Measurements from ENCODE around the gene RFLNA. TPM values are rescaled to one million over a fixed set of nuclear protein-coding genes. Genes with fewer than 3 reads are reported as not detected.
A peak's percentile ranks its signal among the peaks of the same experiment; 100 is the strongest.

RFLNA gene
- total RNA-seq, 4 donors from 2014 or later, result 11.4 to 19.4 (median 17.0) TPM

DNA sequence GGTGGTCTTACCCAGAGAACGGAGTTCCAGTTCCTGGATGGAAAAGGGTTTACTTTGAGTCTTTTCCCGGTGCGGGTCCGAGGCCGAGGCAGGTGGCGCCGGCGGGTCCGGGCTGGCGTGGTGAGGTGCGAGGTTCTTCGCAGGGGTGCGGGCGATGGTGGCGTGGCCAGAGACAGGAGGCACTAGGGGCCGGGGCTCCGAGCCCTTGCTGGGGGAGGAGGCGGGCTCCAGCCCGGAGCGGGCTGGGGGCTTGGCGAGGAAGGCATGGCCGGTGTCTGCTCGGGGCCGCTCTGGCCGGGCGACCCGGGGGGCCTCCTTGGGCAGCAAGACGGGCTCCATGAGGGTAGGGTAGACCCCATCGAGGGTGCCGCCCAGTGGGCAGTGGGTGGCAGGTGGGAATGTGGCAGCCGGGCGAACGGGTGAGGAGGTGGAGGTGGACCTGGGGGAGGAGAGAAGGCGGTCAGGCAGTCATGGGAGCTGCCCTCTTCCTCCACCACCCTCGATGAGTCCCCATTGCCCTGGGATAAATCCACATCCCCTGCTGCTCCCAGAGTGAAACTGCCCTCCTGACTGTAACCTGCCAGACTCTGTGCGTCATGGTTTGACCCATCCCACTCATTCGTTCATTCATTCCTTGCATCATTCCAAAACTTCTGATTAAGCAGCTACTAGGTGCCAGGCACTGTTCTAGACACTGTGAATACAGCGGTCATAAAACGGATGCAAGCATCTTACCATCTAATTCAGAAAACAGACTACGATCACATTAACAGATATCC is 42.0 kb downstream of the RFLNA start:
- H3K27ac ChIP-seq, result peak overlapping the region in 2 of 4 donors; percentile 57 to 72
- H3K4me1 ChIP-seq, result peaks cover 0 to 33% (median 0%) of the 10 kb centered on the region in 4 donors
- WGBS, 2 donors, result 88 to 90% methylated on average over 40 of the region's 40 CpGs
- H3K9me3 ChIP-seq, result no peaks in the 10 kb centered on the region
- no peak overlapping the region for H3K4me3 ChIP-seq
- peaks cover 8 to 95% (median 49%) of the 10 kb centered on the region in 3 donors for H3K36me3 ChIP-seq
- TF ChIP-seq EP300 (IDR thresholded peaks at IDR 0.05) (no peak), POLR2A (IDR thresholded peaks at IDR 0.05) (no peak)
- TF ChIP-seq, protein P1, sequence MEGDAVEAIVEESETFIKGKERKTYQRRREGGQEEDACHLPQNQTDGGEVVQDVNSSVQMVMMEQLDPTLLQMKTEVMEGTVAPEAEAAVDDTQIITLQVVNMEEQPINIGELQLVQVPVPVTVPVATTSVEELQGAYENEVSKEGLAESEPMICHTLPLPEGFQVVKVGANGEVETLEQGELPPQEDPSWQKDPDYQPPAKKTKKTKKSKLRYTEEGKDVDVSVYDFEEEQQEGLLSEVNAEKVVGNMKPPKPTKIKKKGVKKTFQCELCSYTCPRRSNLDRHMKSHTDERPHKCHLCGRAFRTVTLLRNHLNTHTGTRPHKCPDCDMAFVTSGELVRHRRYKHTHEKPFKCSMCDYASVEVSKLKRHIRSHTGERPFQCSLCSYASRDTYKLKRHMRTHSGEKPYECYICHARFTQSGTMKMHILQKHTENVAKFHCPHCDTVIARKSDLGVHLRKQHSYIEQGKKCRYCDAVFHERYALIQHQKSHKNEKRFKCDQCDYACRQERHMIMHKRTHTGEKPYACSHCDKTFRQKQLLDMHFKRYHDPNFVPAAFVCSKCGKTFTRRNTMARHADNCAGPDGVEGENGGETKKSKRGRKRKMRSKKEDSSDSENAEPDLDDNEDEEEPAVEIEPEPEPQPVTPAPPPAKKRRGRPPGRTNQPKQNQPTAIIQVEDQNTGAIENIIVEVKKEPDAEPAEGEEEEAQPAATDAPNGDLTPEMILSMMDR (IDR thresholded peaks at IDR 0.05), result no peak
- no peaks in the 10 kb centered on the region for H3K27me3 ChIP-seq
- no peak for DNase-seq (ENCODE audit: low spot score in 2 of 2)

DNA sequence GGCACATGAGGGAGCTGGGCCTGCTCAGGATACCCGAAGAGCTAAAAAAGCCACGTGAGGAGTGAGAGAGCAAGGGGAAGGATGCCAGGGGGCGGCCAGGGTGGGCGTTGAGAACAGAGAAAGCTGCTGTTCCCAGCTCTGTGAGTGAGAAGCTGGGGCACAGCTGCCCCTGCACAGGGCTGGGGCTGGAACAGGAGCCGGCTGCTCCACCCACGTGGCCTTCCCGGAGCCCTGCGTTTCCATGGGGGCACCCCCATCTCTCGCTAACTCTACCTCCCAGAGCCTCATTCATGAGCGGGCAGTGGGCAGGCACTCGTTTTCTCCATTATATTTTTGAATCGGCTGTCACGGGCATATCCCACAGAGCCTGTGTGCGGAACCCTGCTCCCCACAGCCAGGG is 42.7 kb downstream of the RFLNA start:
- Histone ChIP-seq H3K27ac (peak overlapping the region in 2 of 4 donors; percentile 57 to 72), H3K4me3 (no peak overlapping the region), H3K4me1 (peaks cover 0 to 33% (median 0%) of the 10 kb centered on the region in 4 donors), H3K9me3 (no peaks in the 10 kb centered on the region), H3K36me3 (peaks cover 8 to 95% (median 48%) of the 10 kb centered on the region in 3 donors), H3K27me3 (no peaks in the 10 kb centered on the region)
- TF ChIP-seq POLR2A (IDR thresholded peaks at IDR 0.05), result no peak
- TF ChIP-seq EP300 (IDR thresholded peaks at IDR 0.05), result peak in 1 of 2 donors; percentile 9
- DNase-seq (ENCODE audit: low spot score in 2 of 2), result no peak
- 48 to 57% methylated on average over 14 of the region's 14 CpGs for whole genome bisulfite sequencing, 2 donors

DNA sequence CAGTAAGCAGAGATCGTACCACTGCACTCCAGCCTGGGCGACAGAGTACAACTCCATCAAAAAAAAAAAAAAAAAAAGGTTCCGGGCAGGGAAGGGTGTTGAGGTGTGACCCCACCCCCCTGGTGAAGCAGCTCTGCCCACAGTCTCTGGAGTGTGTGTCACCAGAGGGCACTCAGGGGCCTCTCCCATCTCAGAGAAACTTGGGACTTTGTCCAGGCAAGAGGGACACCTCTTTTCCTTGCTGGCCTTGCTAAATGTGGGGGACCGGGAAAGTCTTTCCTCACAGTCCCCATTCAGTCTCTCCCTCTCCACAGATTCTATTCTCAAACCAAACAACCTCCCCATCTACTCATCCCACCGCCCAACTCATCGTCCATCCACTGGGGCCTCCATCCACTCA is 43.6 kb downstream of the RFLNA start:
- peak overlapping the region in 1 of 4 donors; percentile 72 for H3K27ac ChIP-seq
- no peak overlapping the region for H3K4me3 ChIP-seq
- H3K36me3 ChIP-seq, result peaks cover 12 to 95% (median 53%) of the 10 kb centered on the region in 3 donors
- no peak for TF ChIP-seq EP300 (IDR thresholded peaks at IDR 0.05)
- TF ChIP-seq, protein P1 (IDR thresholded peaks at IDR 0.05), result no peak
- TF ChIP-seq POLR2A (IDR thresholded peaks at IDR 0.05), result no peak
- no peak for DNase-seq (ENCODE audit: low spot score in 2 of 2)
- WGBS, 2 donors, result 77 to 84% methylated on average over 6 of the region's 6 CpGs
- no peaks in the 10 kb centered on the region for H3K27me3 ChIP-seq
- no peaks in the 10 kb centered on the region for H3K9me3 ChIP-seq
- H3K4me1 ChIP-seq, result peaks cover 0 to 33% (median 0%) of the 10 kb centered on the region in 4 donors

DNA sequence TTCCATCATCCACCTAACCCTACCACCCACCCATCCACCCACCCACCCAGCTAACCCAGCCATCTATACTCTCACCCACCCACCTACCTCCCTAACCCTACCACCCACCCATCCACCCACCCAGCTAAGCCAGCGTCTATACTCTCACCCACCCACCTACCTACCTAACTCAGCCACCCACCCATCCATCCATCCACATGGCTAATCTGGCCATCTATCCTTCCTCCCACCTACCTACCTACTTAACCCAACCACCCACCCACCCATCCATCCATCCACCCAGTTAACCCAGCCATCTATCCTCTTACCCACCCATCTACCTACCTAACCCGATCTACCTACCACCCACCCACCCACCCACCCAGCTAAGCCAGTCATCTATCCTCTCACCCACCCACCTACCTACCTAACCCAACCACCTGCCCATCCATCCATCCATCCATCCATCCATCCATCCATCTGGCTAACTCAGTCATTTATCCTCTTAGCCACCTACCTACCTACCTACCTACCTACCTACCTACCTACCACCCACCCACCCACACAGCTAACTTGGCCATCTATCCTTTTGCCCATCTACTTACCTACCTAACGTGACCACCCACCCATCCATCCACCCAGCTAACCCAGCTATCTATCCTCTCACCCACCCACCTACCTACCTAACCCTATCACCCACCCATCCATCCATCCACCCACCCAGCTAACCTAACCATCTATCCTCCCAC is 44.1 kb downstream of the RFLNA start:
- 72 to 85% methylated on average over 3 of the region's 3 CpGs for WGBS, 2 donors
- TF ChIP-seq EP300 (IDR thresholded peaks at IDR 0.05), result no peak
- no peak for TF ChIP-seq POLR2A (IDR thresholded peaks at IDR 0.05)
- TF ChIP-seq, protein P1 (IDR thresholded peaks at IDR 0.05), result no peak
- Histone ChIP-seq H3K9me3 (no peaks in the 10 kb centered on the region), H3K4me3 (no peak overlapping the region), H3K36me3 (peaks cover 12 to 95% (median 59%) of the 10 kb centered on the region in 3 donors), H3K4me1 (peaks cover 0 to 33% (median 0%) of the 10 kb centered on the region in 4 donors), H3K27me3 (no peaks in the 10 kb centered on the region), H3K27ac (no peak overlapping the region)
- no peak for DNase-seq (ENCODE audit: low spot score in 2 of 2)

DNA sequence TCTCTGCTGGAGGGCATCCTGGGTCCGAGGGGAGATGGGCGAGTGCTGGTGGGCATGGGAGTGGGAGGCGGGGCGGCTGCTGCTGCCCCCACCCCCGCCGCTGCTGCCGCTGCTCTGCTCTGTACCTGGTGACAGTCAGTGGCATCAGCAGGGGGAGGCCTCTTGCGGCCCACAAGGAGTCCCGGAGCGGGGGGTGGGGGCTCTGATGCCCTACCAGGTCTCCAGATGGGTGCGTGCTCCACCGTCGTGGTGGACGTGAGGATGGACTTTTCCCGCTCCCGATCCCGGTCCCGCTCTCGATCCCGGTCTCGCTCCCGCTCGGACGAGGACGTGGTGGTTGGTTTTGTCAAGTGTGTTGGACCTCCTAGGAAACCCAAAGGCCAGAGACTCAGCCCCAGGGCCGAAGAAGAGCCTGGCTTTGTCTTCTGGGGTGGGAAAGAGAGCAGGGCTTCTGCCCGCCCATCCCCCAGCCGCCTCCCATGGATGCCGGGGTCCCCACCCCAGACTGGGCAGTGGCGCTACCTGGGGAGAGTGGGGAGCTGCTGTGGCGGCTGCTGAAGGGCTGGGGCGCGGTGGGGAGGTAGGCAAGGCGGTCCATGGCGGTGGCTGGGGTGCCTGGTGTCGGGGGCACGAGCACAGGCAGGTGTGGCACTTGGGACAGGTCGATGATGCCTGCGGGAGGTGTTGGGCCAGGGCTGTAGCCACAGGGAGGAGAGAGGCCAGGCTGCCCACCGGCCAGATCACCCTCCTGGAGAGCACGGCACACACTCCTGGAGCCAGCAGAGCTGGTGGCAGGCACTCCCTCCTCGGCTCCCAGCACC is 45.4 kb downstream of the RFLNA start:
- peaks cover 12 to 95% (median 51%) of the 10 kb centered on the region in 3 donors for H3K36me3 ChIP-seq

More for the DNA sequence above, 45.4 kb downstream of the RFLNA start:
- TF ChIP-seq, protein P1 (IDR thresholded peaks at IDR 0.05), result no peak
- TF ChIP-seq POLR2A (IDR thresholded peaks at IDR 0.05), result no peak
- no peak for TF ChIP-seq EP300 (IDR thresholded peaks at IDR 0.05)
- DNase-seq (ENCODE audit: low spot score in 2 of 2), result no peak
- H3K27me3 ChIP-seq, result no peaks in the 10 kb centered on the region
- H3K4me1 ChIP-seq, result peaks cover 0 to 22% (median 0%) of the 10 kb centered on the region in 4 donors
- H3K4me3 ChIP-seq, result no peak overlapping the region
- H3K27ac ChIP-seq, result peak overlapping the region in 1 of 4 donors; percentile 1
- WGBS, 2 donors, result 93 to 94% methylated on average over 33 to 36 of the region's 42 CpGs
- H3K9me3 ChIP-seq, result no peaks in the 10 kb centered on the region

All from tibial nerve (tissue), 4 donors.